Mesenchymal stem cell (in vitro differentiated cells and primary cell): ENCODE measurements around the gene RIMS1.

ENCODE experiments used
- DNase-seq: peaks from one replicate; pipeline ENCODE4 v3.0.0-alpha.2; 2013
- H2AFZ ChIP-seq: one replicate; pipeline ENCODE4 v1.6.1; 2013; ENCODE audit warnings: low read depth, mild to moderate bottlenecking, control low read depth, inconsistent platforms, low read length, moderate library complexity
- H2AK5ac ChIP-seq: 2 replicates; pipeline ENCODE4 v1.6.1; 2013; ENCODE audit warnings: low read length, moderate library complexity, mild to moderate bottlenecking, inconsistent platforms; ENCODE audit not compliant: severe bottlenecking
- H2BK120ac ChIP-seq: one replicate; pipeline ENCODE4 v1.6.1; 2013; ENCODE audit warnings: low read depth, mild to moderate bottlenecking, inconsistent platforms, low read length, moderate library complexity
- H2BK12ac ChIP-seq, 2 experiments: one replicate each; pipeline ENCODE4 v1.6.1; 2013; ENCODE audit warnings: inconsistent platforms in 2 of 2, low read length in 2 of 2, mild to moderate bottlenecking in 2 of 2, moderate library complexity in 2 of 2, control low read depth in 1 of 2
- H2BK15ac ChIP-seq: one replicate; pipeline ENCODE4 v1.6.1; 2013; ENCODE audit warnings: mild to moderate bottlenecking, low read depth, inconsistent platforms; ENCODE audit not compliant: poor library complexity, severe bottlenecking
- H2BK5ac ChIP-seq: 2 replicates; pipeline ENCODE4 v1.6.1; 2013; ENCODE audit warnings: low read depth, mild to moderate bottlenecking, low read length, control low read depth, inconsistent platforms; ENCODE audit not compliant: poor library complexity, severe bottlenecking
- H3K14ac ChIP-seq, 2 experiments: one replicate each; pipeline ENCODE4 v1.6.1; 2013; ENCODE audit warnings: inconsistent platforms in 2 of 2, low read length in 2 of 2, control low read depth in 1 of 2, mild to moderate bottlenecking in 1 of 2, moderate library complexity in 1 of 2
- H3K18ac ChIP-seq, 2 experiments: one replicate each; pipeline ENCODE4 v1.6.1; 2013; ENCODE audit warnings: inconsistent platforms in 2 of 2, low read length in 2 of 2, control low read depth in 1 of 2, low read depth in 1 of 2, mild to moderate bottlenecking in 1 of 2
- H3K23ac ChIP-seq, 2 experiments: one replicate each; pipeline ENCODE4 v1.6.1; 2013; ENCODE audit warnings: inconsistent platforms in 2 of 2, low read length in 2 of 2, mild to moderate bottlenecking in 2 of 2, moderate library complexity in 2 of 2, control low read depth in 1 of 2
- H3K27ac ChIP-seq: 2 replicates; pipeline ENCODE4 v1.5.1; 2013; ENCODE audit warnings: mild to moderate bottlenecking, moderate library complexity, low read length, control low read depth, inconsistent platforms; ENCODE audit not compliant: poor library complexity, severe bottlenecking
- H3K27me3 ChIP-seq, 2 experiments: 2 replicates each; pipeline versions ENCODE4 v1.6.1 to v1.7.0; 2013; ENCODE audit warnings: low read length in 2 of 2, mild to moderate bottlenecking in 2 of 2, moderate library complexity in 2 of 2, control low read depth in 1 of 2, inconsistent platforms in 1 of 2; ENCODE audit not compliant: control insufficient read depth in 1 of 2, insufficient read depth in 1 of 2
- H3K36me3 ChIP-seq, 2 experiments: 2 replicates each; pipeline versions ENCODE4 v1.6.1 to v1.7.0; 2013; ENCODE audit warnings: low read length in 2 of 2, control low read depth in 1 of 2, inconsistent platforms in 1 of 2, low read depth in 1 of 2, mild to moderate bottlenecking in 1 of 2; ENCODE audit not compliant: insufficient read depth in 2 of 2, control insufficient read depth in 1 of 2
- H3K4ac ChIP-seq, 2 experiments: one replicate each; pipeline ENCODE4 v1.6.1; 2013; ENCODE audit warnings: inconsistent platforms in 2 of 2, low read length in 2 of 2, mild to moderate bottlenecking in 2 of 2, moderate library complexity in 2 of 2, control low read depth in 1 of 2, low read depth in 1 of 2
- H3K4me1 ChIP-seq: 2 replicates; pipeline ENCODE4 v1.6.1; 2013; ENCODE audit warnings: low read depth, low read length, control low read depth; ENCODE audit not compliant: control insufficient read depth, insufficient read depth
- H3K4me2 ChIP-seq: 2 replicates; pipeline ENCODE4 v1.6.1; 2013; ENCODE audit warnings: low read length, mild to moderate bottlenecking, inconsistent platforms; ENCODE audit not compliant: poor library complexity, severe bottlenecking
- H3K4me3 ChIP-seq, 2 experiments: 2 replicates each; pipeline versions ENCODE4 v1.5.1 to v1.7.0; 2013; ENCODE audit warnings: low read length in 2 of 2, mild to moderate bottlenecking in 2 of 2, control low read depth in 1 of 2, low read depth in 1 of 2; ENCODE audit not compliant: insufficient read depth in 1 of 2
- H3K79me1 ChIP-seq: replicated peaks from 2 replicates; pipeline ENCODE4 v1.6.1; 2013; ENCODE audit warnings: mild to moderate bottlenecking, control low read depth, low read length, inconsistent platforms; ENCODE audit not compliant: poor library complexity, severe bottlenecking
- H3K9ac ChIP-seq: 2 replicates; pipeline ENCODE4 v1.7.0; 2013; ENCODE audit warnings: mild to moderate bottlenecking, low read length, moderate library complexity
- H3K9me3 ChIP-seq: 2 replicates; pipeline ENCODE4 v1.7.0; 2013; ENCODE audit warnings: mild to moderate bottlenecking, low read length; ENCODE audit not compliant: control insufficient read depth
- H4K8ac ChIP-seq: one replicate; pipeline ENCODE4 v1.6.1; 2013; ENCODE audit warnings: inconsistent platforms, mild to moderate bottlenecking, low read length, moderate library complexity
- H4K91ac ChIP-seq: one replicate; pipeline ENCODE4 v1.6.1; 2013; ENCODE audit warnings: mild to moderate bottlenecking, low read length, inconsistent platforms
- WGBS: methylation state at CpG from one replicate; pipeline ENCODE4 v1.1.7; 2013; ENCODE audit warnings: mixed read lengths; 5-methylcytosine and 5-hydroxymethylcytosine counted together

The RIMS1 gene

GRCh38 chr6:71977884-71978283 lies 91.5 kb downstream of the RIMS1 start:
- WGBS: 94% methylated on average over 2 of the region's 4 CpGs
- no peak overlapping the region for H3K9ac ChIP-seq
- no peak overlapping the region for H2BK5ac ChIP-seq
- H4K8ac ChIP-seq: no peak overlapping the region
- H3K18ac ChIP-seq: no peak overlapping the region
- no peak overlapping the region for H3K23ac ChIP-seq
- H2BK15ac ChIP-seq: no peak overlapping the region
- no peaks in the 10 kb centered on the region for H3K4me1 ChIP-seq
- no peak overlapping the region for H3K27ac ChIP-seq
- H3K4me2 ChIP-seq: no peak overlapping the region
- H4K91ac ChIP-seq: no peak overlapping the region
- H2AFZ ChIP-seq: no peak overlapping the region
- H3K79me1 ChIP-seq: no peaks in the 10 kb centered on the region
- no peak overlapping the region for H2BK12ac ChIP-seq
- no peaks in the 10 kb centered on the region for H3K9me3 ChIP-seq
- no peaks in the 10 kb centered on the region for H3K36me3 ChIP-seq
- H3K14ac ChIP-seq: no peak overlapping the region
- DNase-seq: no peak
- no peak overlapping the region for H3K4me3 ChIP-seq
- H3K4ac ChIP-seq: no peak overlapping the region
- no peak overlapping the region for H2AK5ac ChIP-seq
- no peak overlapping the region for H2BK120ac ChIP-seq
- no peaks in the 10 kb centered on the region for H3K27me3 ChIP-seq

- H2BK15ac ChIP-seq: no peak overlapping the region
- H2AK5ac ChIP-seq: no peak overlapping the region
- WGBS: 64% methylated on average over 2 of the region's 2 CpGs
- no peaks in the 10 kb centered on the region for H3K79me1 ChIP-seq
- no peak overlapping the region for H3K27ac ChIP-seq
- H3K9me3 ChIP-seq: no peaks in the 10 kb centered on the region
- DNase-seq: no peak
- no peak overlapping the region for H3K18ac ChIP-seq
- no peak overlapping the region for H3K4me2 ChIP-seq
- no peak overlapping the region for H2BK12ac ChIP-seq
- no peak overlapping the region for H3K23ac ChIP-seq
- no peaks in the 10 kb centered on the region for H3K4me1 ChIP-seq
- no peak overlapping the region for H3K9ac ChIP-seq
- no peak overlapping the region for H3K14ac ChIP-seq
- H3K36me3 ChIP-seq: no peaks in the 10 kb centered on the region
- H3K4me3 ChIP-seq: no peak overlapping the region
- no peak overlapping the region for H2BK120ac ChIP-seq
- H2BK5ac ChIP-seq: no peak overlapping the region
- no peak overlapping the region for H4K91ac ChIP-seq
- no peak overlapping the region for H3K4ac ChIP-seq
- no peak overlapping the region for H2AFZ ChIP-seq
- H4K8ac ChIP-seq: no peak overlapping the region
- no peaks in the 10 kb centered on the region for H3K27me3 ChIP-seq
These were observed 93.6 kb downstream of the RIMS1 start for GRCh38 chr6:71979911-71980310.

- H4K8ac ChIP-seq: no peak overlapping the region
- no peak overlapping the region for H4K91ac ChIP-seq
- H3K36me3 ChIP-seq: no peaks in the 10 kb centered on the region
- no peaks in the 10 kb centered on the region for H3K27me3 ChIP-seq
- no peak for DNase-seq
- H2AK5ac ChIP-seq: no peak overlapping the region
- H3K4ac ChIP-seq: no peak overlapping the region
- H2BK120ac ChIP-seq: no peak overlapping the region
- H3K4me3 ChIP-seq: no peak overlapping the region
- no peak overlapping the region for H3K23ac ChIP-seq
- H3K79me1 ChIP-seq: no peaks in the 10 kb centered on the region
- H2AFZ ChIP-seq: no peak overlapping the region
- H2BK12ac ChIP-seq: no peak overlapping the region
- H2BK15ac ChIP-seq: no peak overlapping the region
- 50% methylated on average over 1 of the region's 1 CpG for whole genome bisulfite sequencing
- H3K4me1 ChIP-seq: no peaks in the 10 kb centered on the region
- H3K18ac ChIP-seq: no peak overlapping the region
- no peak overlapping the region for H3K14ac ChIP-seq
- no peak overlapping the region for H3K9ac ChIP-seq
- H2BK5ac ChIP-seq: no peak overlapping the region
- H3K27ac ChIP-seq: no peak overlapping the region
- H3K9me3 ChIP-seq: no peaks in the 10 kb centered on the region
- no peak overlapping the region for H3K4me2 ChIP-seq
These were observed 96.0 kb downstream of the RIMS1 start for GRCh38 chr6:71982389-71982788.

- Histone ChIP-seq H3K4me2 (no peak overlapping the region), H2AFZ (no peak overlapping the region), H3K14ac (no peak overlapping the region), H3K4me1 (no peaks in the 10 kb centered on the region), H3K79me1 (no peaks in the 10 kb centered on the region), H2BK12ac (no peak overlapping the region), H2BK120ac (no peak overlapping the region), H3K4me3 (no peak overlapping the region), H2BK15ac (no peak overlapping the region), H2BK5ac (no peak overlapping the region), H3K27ac (no peak overlapping the region), H3K36me3 (no peaks in the 10 kb centered on the region), H3K18ac (no peak overlapping the region), H4K91ac (no peak overlapping the region), H3K23ac (no peak overlapping the region), H3K4ac (no peak overlapping the region), H3K9ac (no peak overlapping the region), H3K9me3 (no peaks in the 10 kb centered on the region), H2AK5ac (no peak overlapping the region), H3K27me3 (no peaks in the 10 kb centered on the region), H4K8ac (no peak overlapping the region)
- no peak for DNase-seq
- no CpG with 5 or more reads among the region's 1 CpG for WGBS
These were observed 96.8 kb downstream of the RIMS1 start for GRCh38 chr6:71983131-71983530.
